GM12891 (cell line): Measurements from ENCODE around the gene EXOG. TPM values are rescaled to one million over a fixed set of nuclear protein-coding genes. Genes with fewer than 3 reads are reported as not detected.
A peak's percentile ranks its signal among the peaks of the same experiment; 100 is the strongest.

Source experiments
- DNase-seq: peaks from one replicate; pipeline ENCODE4 v3.0.0; 2011; ENCODE audit warnings: low spot score; ENCODE audit not compliant: insufficient read length
- FAIRE-seq: peaks from 2 replicates; lab custom pipeline; 2011; peaks lifted over from hg19 to GRCh38; lab: Jason Lieb, UNC
- PAX5 ChIP-seq: IDR thresholded peaks from 2 replicates; pipeline ENCODE4 v1.6.1; 2011; ENCODE audit warnings: low read length, moderate library complexity, mild to moderate bottlenecking; ENCODE audit not compliant: insufficient read depth, severe bottlenecking
- POLR2A ChIP-seq: IDR thresholded peaks from 2 replicates; pipeline ENCODE4 v1.6.1; 2011; ENCODE audit warnings: low read depth, low read length, control low read depth
- POLR2AphosphoS5 ChIP-seq: IDR thresholded peaks from 2 replicates; pipeline ENCODE4 v1.6.1; 2011; ENCODE audit warnings: low read depth, low read length, control low read depth
- POU2F2 ChIP-seq: IDR thresholded peaks from 2 replicates; pipeline ENCODE4 v1.6.1; 2011; ENCODE audit warnings: low read depth, mild to moderate bottlenecking, control low read depth, low read length, moderate library complexity
- SPI1 ChIP-seq: IDR thresholded peaks from 2 replicates; pipeline ENCODE4 v1.6.1; 2011; ENCODE audit warnings: low read depth, low read length, control low read depth
- TAF1 ChIP-seq: IDR thresholded peaks from 2 replicates; pipeline ENCODE4 v1.6.1; 2011; ENCODE audit warnings: low read depth, low read length, control low read depth
- polyA plus RNA-seq: library from polyadenylated mRNA; unstranded; fragments of >200 nt; gene quantifications from one replicate; pipeline ENCODE4 v1.2.1, GENCODE V29; 2012; ENCODE audit warnings: low read depth, missing spikeins, inconsistent platforms; ENCODE audit not compliant: missing spikeins

EXOG gene
- polyA plus RNA-seq: 7.6 TPM

- peak; percentile 98 for FAIRE-seq
- TF ChIP-seq POLR2A: peak; percentile 73
- TF ChIP-seq POU2F2: peak; percentile 59; the same call in 1 of the 2 replicates
- TF ChIP-seq TAF1: peak; percentile 71
- TF ChIP-seq SPI1: peak; percentile 48
- peak; percentile 60; the same call in 1 of the 2 replicates for TF ChIP-seq POLR2AphosphoS5
- TF ChIP-seq PAX5: no peak
- DNase-seq: peak; percentile 92
Measured at GRCh38 chr3:38496131-38496910, at the start of gene EXOG. TSS of gene EXOG (plus strand) at chr3:38496340. CDS start at chr3:38496368, 28 bp downstream.

- DNase-seq (no peak), FAIRE-seq (no peak)
- TF ChIP-seq TAF1: no peak
- TF ChIP-seq PAX5: no peak
- TF ChIP-seq SPI1: no peak
- TF ChIP-seq POU2F2: no peak
- no peak for TF ChIP-seq POLR2A
Measured at GRCh38 chr3:38446812-38447211, 49.3 kb upstream of the EXOG start.

- DNase-seq (no peak), FAIRE-seq (no peak)
- TF ChIP-seq POU2F2 (no peak), SPI1 (no peak), PAX5 (no peak), TAF1 (no peak), POLR2AphosphoS5 (no peak), POLR2A (no peak)
Measured at GRCh38 chr3:38450853-38451252, 45.3 kb upstream of the EXOG start.

GRCh38 chr3:38453075-38453912, 42.8 kb upstream of the EXOG start, which contains the start of gene ACVR2B:
TSS of gene ACVR2B (plus strand) at chr3:38453890. CDS start at chr3:38454323, 433 bp downstream.
- FAIRE-seq: no peak

GRCh38 chr3:38453913-38454177, 42.3 kb upstream of the EXOG start:
- FAIRE-seq (no peak), DNase-seq (no peak)
- no peak for TF ChIP-seq POLR2AphosphoS5
- no peak for TF ChIP-seq POLR2A
- no peak for TF ChIP-seq POU2F2
- no peak for TF ChIP-seq SPI1
- TF ChIP-seq PAX5: no peak
- TF ChIP-seq TAF1: no peak

More at GRCh38 chr3:38453075-38453912, 42.8 kb upstream of the EXOG start, which contains the start of gene ACVR2B:
- peak; percentile 78 for DNase-seq
- TF ChIP-seq TAF1: peak; percentile 49; the same call in 1 of the 2 replicates
- TF ChIP-seq SPI1: no peak

GRCh38 chr3:38454178-38454883, 41.8 kb upstream of the EXOG start:
- DNase-seq (peak; percentile 60), FAIRE-seq (no peak)
- TF ChIP-seq SPI1 (no peak), POU2F2 (no peak), POLR2A (no peak), PAX5 (no peak)

- DNase-seq (peak; percentile 46), FAIRE-seq (no peak)
- no peak for TF ChIP-seq POLR2AphosphoS5
Measured at GRCh38 chr3:38454884-38455638, 41.1 kb upstream of the EXOG start.

- no peak for FAIRE-seq
Measured at GRCh38 chr3:38455639-38456430, 40.3 kb upstream of the EXOG start.

More at GRCh38 chr3:38455639-38456430, 40.3 kb upstream of the EXOG start:
- TF ChIP-seq POLR2A (no peak), SPI1 (no peak), TAF1 (no peak), POLR2AphosphoS5 (no peak), POU2F2 (no peak), PAX5 (no peak)
- DNase-seq: no peak
